DOHH2 (cell line): ENCODE measurements around the gene VPS51.

Experiments used
- H3F3A ChIP-seq: fragments of 200-600 bp; sonication (generic), shearing (Covaris generic); 2 replicates; pipeline ENCODE4 v1.6.0; 2016; ENCODE audit warnings: antibody characterized with exemption, mild to moderate bottlenecking; ENCODE audit not compliant: control insufficient read depth, insufficient read depth
- H3K27ac ChIP-seq: fragments of 200-600 bp; sonication (generic); 2 replicates; pipeline ENCODE4 v1.5.1; 2014; ENCODE audit warnings: low read depth, mild to moderate bottlenecking, low read length, moderate library complexity
- H3K27me3 ChIP-seq: fragments of 200-600 bp; sonication (generic); 2 replicates; pipeline ENCODE4 v1.6.1; 2014; ENCODE audit warnings: mild to moderate bottlenecking, low read length, mixed read lengths; ENCODE audit not compliant: control insufficient read depth
- H3K36me3 ChIP-seq: fragments of 200-600 bp; sonication (generic); 2 replicates; pipeline ENCODE4 v1.6.1; 2014; ENCODE audit warnings: mild to moderate bottlenecking, low read length, moderate library complexity, mixed read lengths; ENCODE audit not compliant: control insufficient read depth
- H3K4me1 ChIP-seq: fragments of 200-600 bp; sonication (generic); 2 replicates; pipeline ENCODE4 v1.6.1; 2014; ENCODE audit warnings: mild to moderate bottlenecking, low read length, mixed read lengths; ENCODE audit not compliant: control insufficient read depth
- H3K4me2 ChIP-seq: fragments of 200-600 bp; sonication (generic); 2 replicates; pipeline ENCODE4 v1.6.0; 2014; ENCODE audit warnings: mild to moderate bottlenecking, low read length, moderate library complexity
- H3K4me3 ChIP-seq: fragments of 200-600 bp; sonication (generic); 2 replicates; pipeline ENCODE4 v1.5.1; 2014; ENCODE audit warnings: mild to moderate bottlenecking, low read length, mixed read lengths
- H3K79me2 ChIP-seq: fragments of 200-600 bp; sonication (generic); 2 replicates; pipeline ENCODE4 v1.6.1; 2014; ENCODE audit warnings: mild to moderate bottlenecking, low read length, mixed read lengths; ENCODE audit not compliant: control insufficient read depth
- H3K9me2 ChIP-seq: fragments of 200-600 bp; sonication (generic); replicated peaks from 2 replicates; pipeline ENCODE4 v1.6.1; 2014; ENCODE audit warnings: mild to moderate bottlenecking, low read length, mixed read lengths; ENCODE audit not compliant: control insufficient read depth
- H3K9me3 ChIP-seq: fragments of 200-600 bp; sonication (generic); 2 replicates; pipeline ENCODE4 v1.6.1; 2014; ENCODE audit warnings: antibody characterized with exemption, low read length, mixed read lengths; ENCODE audit not compliant: control insufficient read depth, insufficient read depth
- H4K20me1 ChIP-seq: fragments of 200-600 bp; sonication (generic); 2 replicates; pipeline ENCODE4 v1.6.0; 2014; ENCODE audit warnings: low read depth, mild to moderate bottlenecking, antibody characterized with exemption, low read length, moderate library complexity; ENCODE audit not compliant: control insufficient read depth, insufficient read depth
- EZH2phosphoT487 ChIP-seq: fragments of 200-600 bp; sonication (generic); IDR thresholded peaks from 2 replicates; pipeline ENCODE4 v1.6.1; 2017; ENCODE audit warnings: borderline replicate concordance, mild to moderate bottlenecking, antibody characterized with exemption, low read length, moderate library complexity, mixed read lengths
- TF ChIP-seq, protein P1 (sequence below): fragments of 200-600 bp; sonication (generic); IDR thresholded peaks from one replicate; pipeline ENCODE4 v1.5.1; 2014; ENCODE audit warnings: antibody characterized with exemption, mild to moderate bottlenecking, low read depth, low read length; ENCODE audit not compliant: poor library complexity, severe bottlenecking

VPS51 gene

GRCh38 chr11:65136515-65137096, 40.6 kb downstream of the VPS51 start:
- Histone ChIP-seq H3K9me3 (no peaks in the 10 kb centered on the region), H3K27ac (no peak overlapping the region), H3K36me3 (peaks cover 25% of the 10 kb centered on the region), H3K9me2 (no peaks in the 10 kb centered on the region), H3K4me1 (peaks cover 39% of the 10 kb centered on the region), H3K4me3 (peak overlapping the region; percentile 99), H3K79me2 (peaks cover 37% of the 10 kb centered on the region), H3K4me2 (peak overlapping the region; percentile 99), H3K27me3 (no peaks in the 10 kb centered on the region), H3F3A (peaks cover 21% of the 10 kb centered on the region), H4K20me1 (peaks cover 4% of the 10 kb centered on the region; the same call in 1 of the 2 replicates)
- no peak for TF ChIP-seq EZH2phosphoT487
- TF ChIP-seq, protein P1, sequence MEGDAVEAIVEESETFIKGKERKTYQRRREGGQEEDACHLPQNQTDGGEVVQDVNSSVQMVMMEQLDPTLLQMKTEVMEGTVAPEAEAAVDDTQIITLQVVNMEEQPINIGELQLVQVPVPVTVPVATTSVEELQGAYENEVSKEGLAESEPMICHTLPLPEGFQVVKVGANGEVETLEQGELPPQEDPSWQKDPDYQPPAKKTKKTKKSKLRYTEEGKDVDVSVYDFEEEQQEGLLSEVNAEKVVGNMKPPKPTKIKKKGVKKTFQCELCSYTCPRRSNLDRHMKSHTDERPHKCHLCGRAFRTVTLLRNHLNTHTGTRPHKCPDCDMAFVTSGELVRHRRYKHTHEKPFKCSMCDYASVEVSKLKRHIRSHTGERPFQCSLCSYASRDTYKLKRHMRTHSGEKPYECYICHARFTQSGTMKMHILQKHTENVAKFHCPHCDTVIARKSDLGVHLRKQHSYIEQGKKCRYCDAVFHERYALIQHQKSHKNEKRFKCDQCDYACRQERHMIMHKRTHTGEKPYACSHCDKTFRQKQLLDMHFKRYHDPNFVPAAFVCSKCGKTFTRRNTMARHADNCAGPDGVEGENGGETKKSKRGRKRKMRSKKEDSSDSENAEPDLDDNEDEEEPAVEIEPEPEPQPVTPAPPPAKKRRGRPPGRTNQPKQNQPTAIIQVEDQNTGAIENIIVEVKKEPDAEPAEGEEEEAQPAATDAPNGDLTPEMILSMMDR: no peak

GRCh38 chr11:65141896-65142494, 46.0 kb downstream of the VPS51 start:
- peak overlapping the region; percentile 46 for H3K4me2 ChIP-seq
- peaks cover 7% of the 10 kb centered on the region; the same call in 1 of the 2 replicates for H3K9me3 ChIP-seq
- H3K79me2 ChIP-seq: no peaks in the 10 kb centered on the region
- no peaks in the 10 kb centered on the region for H3K27me3 ChIP-seq
- peak overlapping the region; percentile 29 for H3K27ac ChIP-seq
- peaks cover 60% of the 10 kb centered on the region for H3K4me1 ChIP-seq
- peak overlapping the region; percentile 27 for H3K4me3 ChIP-seq
- peaks cover 3% of the 10 kb centered on the region; the same call in 1 of the 2 replicates for H3K36me3 ChIP-seq
- peaks cover 16% of the 10 kb centered on the region; the same call in 1 of the 2 replicates for H3F3A ChIP-seq
- H3K9me2 ChIP-seq: no peaks in the 10 kb centered on the region
- TF ChIP-seq, protein P1: no peak
- TF ChIP-seq EZH2phosphoT487: no peak
- no peaks in the 10 kb centered on the region for H4K20me1 ChIP-seq

DNA sequence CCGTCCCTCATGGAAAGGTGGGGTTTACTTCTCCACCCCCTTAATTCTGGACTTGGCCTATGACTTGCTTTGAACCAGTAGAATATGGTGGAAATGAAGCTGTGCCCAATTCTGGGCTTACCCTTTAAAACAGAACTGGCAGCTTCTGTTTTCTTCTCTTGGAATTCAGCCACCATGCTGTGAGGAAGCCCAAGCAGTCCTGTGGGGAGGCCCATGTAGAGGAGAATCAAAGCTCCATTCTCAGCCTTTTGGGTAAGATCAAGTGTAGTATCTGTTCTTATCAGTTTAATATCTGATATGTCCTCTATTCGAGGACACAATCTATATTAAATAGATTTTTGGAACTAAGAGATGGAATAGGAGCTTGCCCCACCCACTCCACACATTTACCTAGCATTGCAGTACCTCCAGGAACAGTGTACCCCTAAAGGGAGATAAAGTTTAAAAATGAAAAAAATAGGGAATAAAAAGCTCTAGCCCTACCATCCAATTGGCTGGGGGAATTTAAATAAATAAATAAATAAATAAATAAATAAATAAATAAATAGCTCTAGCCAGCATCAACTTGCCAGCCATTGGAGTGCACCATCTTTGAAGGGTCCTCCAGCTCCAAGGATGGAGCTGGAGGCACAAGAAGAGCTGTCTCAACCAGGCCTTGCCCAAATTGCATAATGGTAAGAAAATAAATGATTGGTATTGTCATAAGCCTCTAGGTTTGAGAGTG, 51.5 kb downstream of the VPS51 start:
- Histone ChIP-seq H3F3A (peaks cover 22% of the 10 kb centered on the region), H3K4me2 (no peak overlapping the region), H3K27ac (peak overlapping the region; percentile 58; the same call in 1 of the 2 replicates), H3K4me3 (peak overlapping the region; percentile 63; the same call in 1 of the 2 replicates), H3K9me2 (no peaks in the 10 kb centered on the region), H3K36me3 (no peaks in the 10 kb centered on the region), H4K20me1 (no peaks in the 10 kb centered on the region), H3K9me3 (peaks cover 9% of the 10 kb centered on the region; the same call in 1 of the 2 replicates), H3K4me1 (peaks cover 70% of the 10 kb centered on the region), H3K27me3 (no peaks in the 10 kb centered on the region), H3K79me2 (no peaks in the 10 kb centered on the region)
- TF ChIP-seq, protein P1: no peak
- no peak for TF ChIP-seq EZH2phosphoT487
